ENCODE data around the gene GRIK1.

Gene GRIK1

DNA sequence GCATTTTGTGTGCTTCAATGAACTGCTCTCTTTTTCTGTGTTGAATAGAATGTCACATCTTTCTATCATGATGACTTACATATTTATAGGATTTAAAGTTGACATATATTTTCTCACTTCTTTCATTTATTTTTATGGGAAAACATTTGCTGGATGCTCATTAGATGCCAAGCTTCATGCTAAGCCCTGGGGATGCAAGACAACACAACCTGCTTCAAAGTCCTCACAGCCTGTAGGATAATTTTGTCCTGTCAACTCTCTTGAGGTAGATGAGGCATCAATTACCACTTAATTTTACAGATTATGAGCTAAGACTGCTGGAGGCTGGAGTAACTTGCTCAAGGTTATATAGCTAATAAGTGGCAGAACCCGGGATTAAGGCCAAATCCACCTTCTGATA is 264.3 kb downstream of the GRIK1 start:
- no peak for DNase-seq

DNA sequence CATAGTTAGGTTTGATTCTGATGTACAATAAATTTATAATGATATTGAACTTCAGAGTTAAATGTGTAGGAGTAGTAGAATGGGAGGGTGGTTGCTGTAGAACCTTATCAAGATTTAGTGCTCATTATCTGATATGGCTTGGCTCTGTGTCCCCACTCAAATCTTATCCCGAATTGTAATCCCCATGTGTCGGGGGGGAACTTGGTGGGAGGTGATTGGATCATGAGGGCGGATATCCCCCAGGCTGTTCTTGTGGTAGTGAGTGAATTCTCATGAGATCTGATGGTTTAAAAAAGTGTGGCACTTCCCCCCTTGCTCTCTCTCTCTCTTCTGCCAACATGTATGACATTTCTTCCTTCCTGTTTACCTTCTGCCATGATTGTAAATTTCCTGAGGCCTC is 265.5 kb downstream of the GRIK1 start:
- DNase-seq, result no peak

DNA sequence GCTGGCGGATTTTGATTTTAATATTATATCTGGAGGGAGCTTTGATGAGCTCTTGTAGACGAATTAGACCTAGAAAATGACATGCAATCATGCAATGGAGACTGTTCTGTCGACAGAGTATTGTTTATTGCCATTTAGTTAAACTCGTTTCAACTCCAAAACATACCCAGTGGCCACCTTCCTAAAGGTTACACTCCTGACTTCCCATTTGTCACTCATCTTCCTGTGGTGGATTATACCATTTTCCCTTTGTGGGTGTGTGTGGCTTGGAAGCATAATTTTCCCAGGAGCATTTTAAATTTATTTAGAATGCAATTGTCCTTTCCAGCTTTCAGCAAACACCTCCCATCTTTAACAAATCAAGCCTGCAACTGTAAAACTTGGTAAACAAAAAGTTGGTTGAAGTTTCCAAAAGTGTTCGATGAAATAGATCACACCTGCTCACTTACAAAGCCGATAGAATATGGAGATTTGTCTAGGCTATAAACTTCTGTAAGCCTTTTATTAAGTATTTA is 266.6 kb downstream of the GRIK1 start:
- no peak for DNase-seq

DNA sequence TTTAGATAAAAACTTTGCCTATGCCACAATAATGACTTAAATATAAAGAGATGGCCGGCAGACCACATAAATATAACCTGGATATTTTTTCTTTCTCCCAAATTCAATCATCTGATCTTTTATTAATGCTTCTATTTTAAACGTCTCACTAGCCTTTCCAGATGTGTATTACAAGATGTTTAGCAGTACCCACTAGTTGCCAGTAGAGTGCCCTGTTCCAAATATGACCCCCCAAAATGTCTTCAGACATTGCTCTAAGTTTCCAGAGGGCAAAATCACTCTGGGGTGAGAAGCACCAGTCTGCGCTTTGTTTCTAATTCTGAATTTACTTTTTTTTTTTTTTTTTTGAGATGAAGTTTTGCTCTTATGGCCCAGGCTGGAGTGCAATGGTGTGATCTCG is 268.1 kb downstream of the GRIK1 start:
- DNase-seq, result no peak

- no peak for DNase-seq
These were observed 269.6 kb downstream of the GRIK1 start for GRCh38 chr21:29670228-29670627.

DNA sequence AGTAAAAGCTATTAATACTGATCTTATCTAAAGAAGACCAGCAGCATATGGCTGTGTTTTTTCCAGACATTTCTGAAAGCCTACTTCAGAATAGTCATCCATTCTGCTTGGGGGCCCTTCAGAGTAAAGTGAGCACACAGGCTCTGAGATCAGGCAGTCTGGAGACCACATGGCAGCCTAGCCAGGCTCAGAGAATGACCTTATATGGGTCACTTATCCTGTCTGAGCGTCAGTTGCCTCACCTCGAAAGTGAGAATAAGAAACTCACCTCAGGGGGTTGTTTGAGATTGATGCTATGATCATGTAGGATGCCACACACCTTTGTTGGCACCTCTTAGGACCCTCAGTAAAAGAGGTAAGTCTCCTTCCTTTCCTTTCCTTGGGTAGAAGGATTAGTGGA is 270.4 kb downstream of the GRIK1 start:
- DNase-seq, result no peak

GRCh38 chr21:29667651-29668050 is 272.1 kb downstream of the GRIK1 start:
- peak in 1 of 58 donors; percentile 0 for DNase-seq

GRCh38 chr21:29664615-29665014 is 275.2 kb downstream of the GRIK1 start:
- DNase-seq, result no peak

- DNase-seq, result no peak
These were observed 277.9 kb downstream of the GRIK1 start for GRCh38 chr21:29661672-29662442.

DNA sequence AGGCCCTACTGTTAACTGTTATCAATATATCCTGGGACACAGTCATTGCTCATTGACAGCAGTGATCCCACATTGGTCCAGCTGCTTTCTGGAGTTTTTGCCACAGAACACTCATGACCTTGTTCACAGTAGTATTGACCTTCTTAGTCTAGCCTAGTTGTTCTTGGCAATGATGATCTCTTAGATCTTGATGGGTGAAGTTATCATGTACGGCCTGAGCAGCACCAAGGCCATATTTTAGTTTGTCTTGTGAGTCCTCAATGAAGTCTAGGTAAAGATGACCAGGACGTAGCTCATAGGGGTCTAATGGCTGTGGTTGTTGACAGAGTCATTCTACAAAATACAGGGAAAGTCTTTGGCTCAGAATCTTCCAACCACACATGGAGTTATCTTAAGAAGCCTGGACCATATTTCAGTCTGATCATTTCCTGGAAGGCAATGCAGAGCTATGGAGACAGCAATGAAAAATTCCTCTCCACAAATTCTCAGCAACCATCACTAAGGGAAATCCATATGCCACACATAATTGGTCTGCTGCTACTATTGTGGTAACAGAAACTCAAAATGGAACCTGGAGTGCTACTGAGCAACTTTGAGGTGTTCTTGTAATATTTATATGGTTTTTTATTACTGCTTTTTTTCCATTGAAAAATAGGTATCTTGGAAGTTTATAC is 279.6 kb downstream of the GRIK1 start:
- DNase-seq, result no peak

DNA sequence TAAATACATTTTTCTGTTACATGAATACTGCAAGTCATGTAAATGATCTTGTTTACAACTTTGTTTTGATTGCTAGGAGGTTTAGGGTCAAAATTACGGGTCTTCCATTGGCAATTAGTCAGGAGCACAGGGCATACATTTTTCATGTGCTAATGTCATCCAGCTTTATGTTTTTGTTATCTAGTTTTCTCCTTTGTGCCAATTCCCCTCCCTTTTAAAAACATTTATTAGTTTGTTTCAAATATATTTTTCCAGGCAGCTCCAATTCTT is 280.9 kb downstream of the GRIK1 start:
- no peak for DNase-seq

DNA sequence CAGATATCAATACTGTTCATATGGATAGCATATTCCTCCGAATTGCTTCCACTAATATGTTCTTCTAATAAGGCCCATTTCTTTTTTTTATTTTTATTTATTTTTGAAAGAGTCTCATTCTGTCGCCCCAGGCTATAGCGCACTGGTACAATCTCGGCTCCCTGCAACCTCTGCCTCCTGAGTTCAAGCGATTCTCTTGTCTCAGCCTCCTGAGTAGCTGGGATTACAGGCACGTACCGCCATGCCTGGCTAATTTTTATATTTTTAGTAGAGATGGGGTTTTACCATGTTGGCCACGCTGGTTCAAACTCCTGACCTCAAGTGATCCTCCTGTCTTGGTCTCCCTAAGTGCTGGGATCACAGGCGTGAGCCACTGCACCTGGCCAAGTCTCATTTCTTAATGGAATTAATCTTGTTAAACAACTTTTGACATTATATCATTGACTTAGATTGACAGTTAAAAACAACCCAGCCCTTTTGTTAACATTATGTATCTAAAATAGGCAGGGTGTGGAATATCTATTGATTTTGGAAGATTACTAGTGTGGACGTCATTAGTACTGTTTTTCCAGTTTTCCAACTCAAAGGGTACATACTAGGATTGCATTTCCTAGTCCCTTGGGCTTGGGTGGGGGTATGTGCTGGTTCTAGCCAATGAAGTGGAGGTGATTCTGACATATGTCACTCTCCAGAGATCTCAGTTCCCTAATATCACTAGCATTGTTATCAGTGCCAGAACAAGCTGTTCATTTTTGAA is 281.4 kb downstream of the GRIK1 start:
- no peak for DNase-seq

DNA sequence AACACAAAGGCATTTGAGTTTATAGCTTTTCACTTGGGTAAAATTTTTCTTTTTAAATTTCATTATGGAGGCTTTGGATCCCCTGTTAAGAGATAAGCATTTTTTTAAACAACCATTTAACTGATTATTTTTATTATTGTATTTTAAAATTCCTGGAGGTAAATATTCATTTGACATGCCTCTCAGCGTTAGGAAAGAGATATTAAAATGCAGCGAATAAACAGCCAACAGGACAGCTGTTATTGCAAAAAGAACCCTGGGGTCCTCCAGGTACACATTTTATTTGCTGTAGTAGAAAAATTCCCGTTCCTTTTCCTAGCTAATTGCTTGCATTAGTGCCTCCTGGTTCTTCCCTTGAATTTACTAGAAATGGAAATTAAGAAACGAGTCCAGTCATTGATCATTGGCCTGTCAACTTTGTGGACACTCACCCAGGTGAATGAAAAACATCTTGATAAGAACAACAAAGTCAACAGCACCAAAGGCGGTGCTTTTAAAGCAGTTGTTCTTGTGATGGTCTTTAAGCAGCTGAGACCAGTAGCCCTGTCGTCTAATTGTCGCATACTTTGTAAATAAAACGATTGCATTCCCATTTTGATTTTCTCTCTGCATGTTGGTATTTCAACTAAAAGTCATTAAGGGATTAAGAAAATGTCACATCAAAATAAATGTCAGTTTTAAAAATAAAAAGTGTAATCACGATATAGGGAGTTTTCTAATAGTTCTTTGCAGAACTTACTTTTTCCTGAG is 282.4 kb downstream of the GRIK1 start:
- no peak for DNase-seq

DNA sequence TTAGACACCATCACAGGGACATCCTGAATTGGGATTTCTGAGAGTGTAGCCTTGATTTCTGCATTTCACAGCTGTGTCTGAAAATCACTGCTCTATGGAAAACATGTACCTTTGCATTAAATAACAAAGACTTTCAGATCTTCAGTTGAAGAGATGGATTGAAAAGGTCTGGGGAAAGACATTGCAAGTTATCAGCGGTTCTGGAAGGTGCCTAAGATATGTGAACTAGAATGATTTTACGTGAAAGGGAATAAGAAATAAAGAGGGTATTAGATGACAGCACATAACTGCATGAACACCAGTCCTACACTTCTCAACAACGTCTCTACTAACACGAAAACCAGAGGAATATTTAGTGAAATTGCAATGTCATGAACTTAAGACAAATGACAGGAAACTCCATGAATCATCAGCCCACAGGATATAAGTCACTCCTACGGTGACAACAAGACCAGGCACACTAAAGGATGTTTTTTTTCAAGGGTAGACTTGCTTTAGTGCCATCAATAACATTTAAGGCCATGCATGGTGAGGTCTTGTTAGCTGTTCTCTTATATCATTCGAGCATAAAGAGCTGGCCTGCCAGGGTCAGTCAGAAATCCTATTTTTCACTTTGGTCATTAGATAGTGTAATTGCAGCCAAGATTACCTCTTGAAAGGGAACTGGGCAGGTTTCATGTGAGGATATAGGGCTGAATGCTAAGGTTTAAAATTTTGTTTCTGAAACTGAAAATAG is 283.1 kb downstream of the GRIK1 start:
- no peak for DNase-seq

DNA sequence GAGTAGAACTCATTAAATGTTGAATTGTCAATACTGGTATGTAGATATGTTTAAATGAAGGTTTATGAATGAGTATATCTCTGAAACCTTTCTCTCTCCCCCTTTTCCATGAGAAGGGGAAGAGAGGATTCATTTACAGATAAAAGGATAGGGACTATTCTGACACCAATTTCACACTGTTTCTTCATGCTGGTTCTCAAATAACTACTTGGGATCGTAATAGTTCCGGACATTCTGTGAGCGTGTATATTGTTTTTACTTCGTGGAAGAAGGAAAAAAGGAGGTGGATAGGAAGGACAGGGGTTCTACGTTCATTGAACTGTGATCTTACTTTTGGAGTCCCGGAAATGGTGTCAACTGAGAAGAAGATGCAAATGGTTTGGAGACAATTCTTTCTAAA is 284.2 kb downstream of the GRIK1 start:
- no peak for DNase-seq

GRCh38 chr21:29654855-29655254 is 284.9 kb downstream of the GRIK1 start:
- DNase-seq, result peak in 3 of 58 donors; percentile 3 to 5 (median 4)

GRCh38 chr21:29654203-29654602 is 285.6 kb downstream of the GRIK1 start:
- no peak for DNase-seq

DNA sequence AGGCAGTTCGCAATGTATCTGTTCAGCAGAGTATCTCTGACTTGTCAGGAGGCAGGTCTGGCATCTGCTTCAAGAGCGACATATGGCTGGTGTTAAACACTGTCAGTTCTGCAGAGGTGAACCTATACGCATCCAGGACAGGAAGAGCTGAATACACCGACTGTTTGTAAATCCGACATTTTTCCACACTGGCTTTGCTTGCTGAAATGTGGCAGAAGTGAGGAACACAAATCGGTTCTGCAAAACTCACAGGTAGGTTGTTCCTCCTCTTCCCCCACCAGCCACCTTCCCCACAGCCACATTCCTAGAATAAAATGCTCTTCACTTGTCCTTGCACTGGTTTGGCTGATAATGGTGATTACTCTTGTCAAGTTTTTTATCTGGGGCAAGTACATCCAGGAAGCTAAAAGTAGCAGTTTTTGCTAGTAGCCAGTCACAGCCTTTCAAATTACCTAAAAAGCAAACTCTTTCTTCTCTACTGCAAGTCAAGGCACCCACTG is 289.2 kb downstream of the GRIK1 start:
- DNase-seq, result no peak

- no peak for DNase-seq
These were observed 290.4 kb downstream of the GRIK1 start for GRCh38 chr21:29649406-29649814.

GRCh38 chr21:29648710-29649240 is 291.0 kb downstream of the GRIK1 start:
- no peak for DNase-seq

Measured in anterior cingulate cortex (tissue), 58 donors.